IMR-90 (cell line): ENCODE measurements around the gene LGALSL. TPM values are rescaled to one million over a fixed set of nuclear protein-coding genes. Genes with fewer than 3 reads are reported as not detected.

ENCODE experiments used
- ATAC-seq: fragments of 200-7000 bp; cut with Tn5 transposase; 2 replicates; pipeline ENCODE4 v1.9.1; 2020; ENCODE audit warnings: low read depth, mild to moderate bottlenecking, moderate library complexity
- BruUV-seq: library from RNA; stranded (reverse); fragments of 400-500 nt; replicated peaks from 2 replicates; lab custom pipeline; 2021; lab: Mats Ljungman, UMichigan
- CTCF ChIA-PET: fragments of 300-600 bp; formaldehyde crosslinking; extraction: SDS; loops from one replicate; lab custom pipeline; 2021; ENCODE audit warnings: antibody characterized with exemption; lab: Yijun Ruan, JAX
- POLR2A ChIA-PET: fragments of 300-600 bp; sonication (Branson Sonifier 250); formaldehyde crosslinking; loops from one replicate; lab custom pipeline; 2022; ENCODE audit warnings: antibody characterized with exemption; ENCODE audit not compliant: unreplicated experiment; lab: Charles Lee
- DNase-seq: peaks from one replicate; pipeline ENCODE4 v3.0.0; 2013
- H2AFZ ChIP-seq: replicated peaks from 2 replicates; pipeline ENCODE3; 2013; ENCODE audit warnings: low read length, mild to moderate bottlenecking; ENCODE audit not compliant: poor library complexity
- H2AK5ac ChIP-seq: 2 replicates; pipeline ENCODE4 v1.6.1; 2013; ENCODE audit warnings: low read depth, low read length, inconsistent platforms
- H2AK9ac ChIP-seq: replicated peaks from 2 replicates; pipeline ENCODE3; 2013; ENCODE audit warnings: mild to moderate bottlenecking, low read depth, low read length, moderate library complexity; ENCODE audit not compliant: poor library complexity
- H2BK120ac ChIP-seq: 2 replicates; pipeline ENCODE4 v1.6.1; 2013; ENCODE audit warnings: low read depth, low read length, inconsistent platforms
- H2BK15ac ChIP-seq: 3 replicates; pipeline ENCODE4 v1.6.1; 2013; ENCODE audit warnings: low read depth, low read length, inconsistent platforms
- H2BK20ac ChIP-seq: 2 replicates; pipeline ENCODE4 v1.6.1; 2013; ENCODE audit warnings: low read depth, mild to moderate bottlenecking, inconsistent platforms, low read length, moderate library complexity
- H2BK5ac ChIP-seq: 2 replicates; pipeline ENCODE4 v1.6.1; 2013; ENCODE audit warnings: mild to moderate bottlenecking, low read depth, low read length, inconsistent platforms; ENCODE audit not compliant: poor library complexity, severe bottlenecking
- H3K14ac ChIP-seq: replicated peaks from 2 replicates; pipeline ENCODE4 v1.6.1; 2013; ENCODE audit warnings: low read depth, low read length, inconsistent platforms
- H3K18ac ChIP-seq: 2 replicates; pipeline ENCODE4 v1.6.1; 2013; ENCODE audit warnings: low read depth, low read length, control low read depth
- H3K23ac ChIP-seq: 2 replicates; pipeline ENCODE4 v1.6.1; 2013; ENCODE audit warnings: low read depth, low read length, inconsistent platforms
- H3K27ac ChIP-seq: 2 replicates; pipeline ENCODE4 v1.5.1; 2013; ENCODE audit warnings: mild to moderate bottlenecking, control low read depth, low read length; ENCODE audit not compliant: insufficient read depth
- H3K27me3 ChIP-seq: 2 replicates; pipeline ENCODE4 v1.6.1; 2013; ENCODE audit warnings: low read length; ENCODE audit not compliant: control insufficient read depth, insufficient read depth
- H3K36me3 ChIP-seq: 2 replicates; pipeline ENCODE4 v1.6.1; 2013; ENCODE audit warnings: low read length, mixed read lengths; ENCODE audit not compliant: control insufficient read depth, insufficient read depth
- H3K4ac ChIP-seq: 2 replicates; pipeline ENCODE4 v1.6.1; 2013; ENCODE audit warnings: low read depth, low read length, inconsistent platforms
- H3K4me1 ChIP-seq: 2 replicates; pipeline ENCODE4 v1.6.1; 2013; ENCODE audit warnings: low read length, mixed read lengths; ENCODE audit not compliant: control insufficient read depth, insufficient read depth
- H3K4me2 ChIP-seq: 2 replicates; pipeline ENCODE4 v1.6.1; 2013; ENCODE audit warnings: low read depth, mild to moderate bottlenecking, control low read depth, low read length, moderate library complexity
- H3K4me3 ChIP-seq: 2 replicates; pipeline ENCODE4 v1.5.1; 2013; ENCODE audit warnings: low read depth, mild to moderate bottlenecking, control low read depth, low read length, moderate library complexity; ENCODE audit not compliant: insufficient read depth
- H3K56ac ChIP-seq: 2 replicates; pipeline ENCODE4 v1.6.1; 2013; ENCODE audit warnings: low read length, inconsistent platforms; ENCODE audit not compliant: insufficient read depth; ENCODE audit errors: extremely low read depth
- H3K79me1 ChIP-seq, 2 experiments: 2 replicates each; pipeline ENCODE4 v1.6.1; 2013; ENCODE audit warnings: low read length in 2 of 2, inconsistent platforms in 1 of 2, low read depth in 1 of 2
- H3K9ac ChIP-seq: 2 replicates; pipeline ENCODE4 v1.6.1; 2013; ENCODE audit warnings: low read depth, low read length, control low read depth
- H3K9me1 ChIP-seq: 2 replicates; pipeline ENCODE4 v1.6.1; 2013; ENCODE audit warnings: low read length, inconsistent platforms; ENCODE audit not compliant: insufficient read depth
- H3K9me3 ChIP-seq: 2 replicates; pipeline ENCODE4 v1.6.1; 2013; ENCODE audit warnings: low read length; ENCODE audit not compliant: control insufficient read depth, insufficient read depth
- H4K20me1 ChIP-seq: 2 replicates; pipeline ENCODE4 v1.6.1; 2013; ENCODE audit warnings: low read length, inconsistent platforms; ENCODE audit not compliant: insufficient read depth
- H4K5ac ChIP-seq: 2 replicates; pipeline ENCODE4 v1.6.1; 2013; ENCODE audit warnings: mild to moderate bottlenecking, low read depth, low read length, control low read depth
- H4K8ac ChIP-seq, 2 experiments: 2 replicates each; pipeline ENCODE4 v1.6.1; 2013; ENCODE audit warnings: low read depth in 2 of 2, low read length in 2 of 2, control low read depth in 1 of 2, inconsistent platforms in 1 of 2
- H4K91ac ChIP-seq: 2 replicates; pipeline ENCODE4 v1.6.1; 2013; ENCODE audit warnings: low read depth, low read length, inconsistent platforms; ENCODE audit not compliant: insufficient read depth
- BHLHE40 ChIP-seq: fragments of 150-350 bp; IDR thresholded peaks from 2 replicates; pipeline ENCODE4 v1.6.1; 2016; ENCODE audit warnings: mild to moderate bottlenecking, low read depth, low read length
- CEBPB ChIP-seq: IDR thresholded peaks from 2 replicates; pipeline ENCODE4 v1.6.1; 2012; ENCODE audit warnings: low read depth, low read length, improper control_type of control experiment
- CHD1 ChIP-seq: IDR thresholded peaks from 2 replicates; pipeline ENCODE4 v1.6.1; 2012; ENCODE audit warnings: low read depth, low read length, improper control_type of control experiment
- CTCF ChIP-seq: conservative IDR thresholded peaks from 2 replicates; pipeline ENCODE4 v1.5.1; 2012; ENCODE audit warnings: mild to moderate bottlenecking, low read depth, low read length, improper control_type of control experiment
- FOS ChIP-seq: fragments of 150-350 bp; IDR thresholded peaks from 2 replicates; pipeline ENCODE4 v1.6.1; 2016; ENCODE audit warnings: low read depth, low read length
- MAFK ChIP-seq: IDR thresholded peaks from 2 replicates; pipeline ENCODE4 v1.6.1; 2012; ENCODE audit warnings: low read depth, low read length, improper control_type of control experiment
- MAZ ChIP-seq: IDR thresholded peaks from 2 replicates; pipeline ENCODE4 v1.6.1; 2012; ENCODE audit warnings: low read depth, mild to moderate bottlenecking, low read length, improper control_type of control experiment, moderate library complexity, borderline replicate concordance
- MXI1 ChIP-seq: IDR thresholded peaks from 2 replicates; pipeline ENCODE4 v1.6.1; 2012; ENCODE audit warnings: low read depth, mild to moderate bottlenecking, low read length, moderate library complexity, borderline replicate concordance
- NFE2L2 ChIP-seq: fragments of 150-350 bp; IDR thresholded peaks from 2 replicates; pipeline ENCODE4 v1.6.1; 2016; ENCODE audit warnings: low read depth, mild to moderate bottlenecking, low read length
- POLR2A ChIP-seq: IDR thresholded peaks from 2 replicates; pipeline ENCODE4 v1.6.1; 2012; ENCODE audit warnings: mild to moderate bottlenecking, low read depth, low read length
- RAD21 ChIP-seq: IDR thresholded peaks from 2 replicates; pipeline ENCODE4 v1.6.1; 2012; ENCODE audit warnings: low read length, improper control_type of control experiment
- RCOR1 ChIP-seq: IDR thresholded peaks from 2 replicates; pipeline ENCODE4 v1.6.1; 2012; ENCODE audit warnings: mild to moderate bottlenecking, low read length, improper control_type of control experiment; ENCODE audit not compliant: insufficient replicate concordance
- RFX5 ChIP-seq: IDR thresholded peaks from 2 replicates; pipeline ENCODE4 v1.8.0; 2012; ENCODE audit warnings: low read depth, mild to moderate bottlenecking, low read length, moderate library complexity
- SMC3 ChIP-seq: fragments of 150-350 bp; IDR thresholded peaks from 2 replicates; pipeline ENCODE4 v1.6.1; 2016; ENCODE audit warnings: low read depth, mild to moderate bottlenecking, antibody characterized with exemption, low read length, moderate library complexity
- USF2 ChIP-seq: fragments of 150-350 bp; IDR thresholded peaks from 2 replicates; pipeline ENCODE4 v1.6.1; 2017; ENCODE audit warnings: mild to moderate bottlenecking, antibody characterized with exemption, low read length, low read depth
- WGBS, 2 experiments: methylation state at CpG; one replicate each; pipeline versions ENCODE4 v1.1.5 to v1.1.7; 2013; ENCODE audit warnings: missing lambda C conversion rate in 2 of 2; ENCODE audit not compliant: insufficient read length in 1 of 2; ENCODE audit errors: extremely low coverage in 2 of 2; 5-methylcytosine and 5-hydroxymethylcytosine counted together
- dilution Hi-C: fragments of 300-500 bp; cut with HindIII; formaldehyde crosslinking; loops from one replicate; pipeline ENCODE4 v1.14.3; 2018; ENCODE audit warnings: low sequenced_read_pairs; ENCODE audit not compliant: unreplicated experiment
- in situ Hi-C: fragments of 300-500 bp; cut with MboI; formaldehyde crosslinking; loops from 3 replicates; pipeline ENCODE4 v1.14.3; 2019; ENCODE audit warnings: low sequenced_read_pairs, inconsistent platforms, mixed read lengths
- intact Hi-C: fragments of 100-400 bp; cut with micrococcal nuclease; formaldehyde crosslinking; loops from 2 replicates; pipeline ENCODE4 v1.10.0; 2022
- polyA plus RNA-seq, 3 experiments: library from polyadenylated mRNA; depleted of rRNA; stranded (reverse); fragments of >200 nt; gene quantifications; 2 replicates each; pipeline ENCODE4 v1.2.3, GENCODE V29; 2012; ENCODE audit warnings: low replicate concordance in 1 of 3
- total RNA-seq: library from RNA; depleted of rRNA; stranded (reverse); fragments of >200 nt; gene quantifications from 2 replicates; pipeline ENCODE4 v1.2.3, GENCODE V29; 2012
- TF ChIP-seq, protein P1 (sequence below): fragments of 150-350 bp; IDR thresholded peaks from 2 replicates; pipeline ENCODE4 v1.6.1; 2016; ENCODE audit warnings: low read depth, mild to moderate bottlenecking, low read length, moderate library complexity, borderline replicate concordance

The LGALSL gene
- total and polyA plus RNA-seq, 2 of the 4 experiments (the other 2 are of a cell fraction) = 0.86 to 2.9 TPM

- H2BK20ac ChIP-seq = no peak overlapping the region
- no peaks in the 10 kb centered on the region for H3K4me1 ChIP-seq
- no peak overlapping the region for H3K23ac ChIP-seq
- peaks cover 33% of the 10 kb centered on the region for H3K27me3 ChIP-seq
- H4K91ac ChIP-seq = no peak overlapping the region
- no TSS peak for BruUV-seq
- dilution Hi-C loops (no loop called here), in situ Hi-C loops (no loop called here), intact Hi-C loops (no loop called here)
- H4K20me1 ChIP-seq = no peaks in the 10 kb centered on the region
- TF ChIP-seq RAD21 (no peak), POLR2A (no peak), RCOR1 (no peak), RFX5 (no peak), NFE2L2 (no peak), USF2 (no peak), SMC3 (no peak), CEBPB (no peak), MAZ (no peak), CTCF (no peak), FOS (no peak), MAFK (no peak), BHLHE40 (no peak), MXI1 (no peak), CHD1 (no peak)
- TF ChIP-seq, protein P1, sequence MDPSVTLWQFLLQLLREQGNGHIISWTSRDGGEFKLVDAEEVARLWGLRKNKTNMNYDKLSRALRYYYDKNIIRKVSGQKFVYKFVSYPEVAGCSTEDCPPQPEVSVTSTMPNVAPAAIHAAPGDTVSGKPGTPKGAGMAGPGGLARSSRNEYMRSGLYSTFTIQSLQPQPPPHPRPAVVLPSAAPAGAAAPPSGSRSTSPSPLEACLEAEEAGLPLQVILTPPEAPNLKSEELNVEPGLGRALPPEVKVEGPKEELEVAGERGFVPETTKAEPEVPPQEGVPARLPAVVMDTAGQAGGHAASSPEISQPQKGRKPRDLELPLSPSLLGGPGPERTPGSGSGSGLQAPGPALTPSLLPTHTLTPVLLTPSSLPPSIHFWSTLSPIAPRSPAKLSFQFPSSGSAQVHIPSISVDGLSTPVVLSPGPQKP = no peak
- H4K5ac ChIP-seq = no peak overlapping the region
- no peak overlapping the region for H2AFZ ChIP-seq
- H2BK120ac ChIP-seq = no peak overlapping the region
- H3K4me3 ChIP-seq = no peak overlapping the region
- H3K18ac ChIP-seq = no peak overlapping the region
- no peak overlapping the region for H3K9ac ChIP-seq
- H3K9me3 ChIP-seq = no peaks in the 10 kb centered on the region
- no peaks in the 10 kb centered on the region for H3K79me1 ChIP-seq
- H2BK5ac ChIP-seq = no peak overlapping the region
- POLR2A ChIA-PET = no interaction called here
- H3K36me3 ChIP-seq = no peaks in the 10 kb centered on the region
- no peaks in the 10 kb centered on the region for H3K9me1 ChIP-seq
- no peak overlapping the region for H4K8ac ChIP-seq
- H2BK15ac ChIP-seq = no peak overlapping the region
- H3K14ac ChIP-seq = no peak overlapping the region
- no peak overlapping the region for H3K4ac ChIP-seq
- WGBS, 2 experiments = no CpG with 5 or more reads among the region's 5 CpGs
- no peak overlapping the region for H3K27ac ChIP-seq
- no peak for ATAC-seq
- no peak overlapping the region for H3K4me2 ChIP-seq
- CTCF ChIA-PET = no interaction called here
- no peak for DNase-seq
- H2AK9ac ChIP-seq = no peak overlapping the region
- no peak overlapping the region for H2AK5ac ChIP-seq
- H3K56ac ChIP-seq = no peak overlapping the region
Measured at GRCh38 chr2:64421201-64421600, 32.8 kb upstream of the LGALSL start.
